Neuronal stem cell (in vitro differentiated cells): ENCODE measurements around the gene OR51S1.
"Not testable (repeated sequence)": the region's sequence is repeated elsewhere in the genome, so short reads cannot be mapped to it uniquely, and the experiment has no call there.

Source experiments
- DNase-seq: peaks from one replicate; pipeline ENCODE4 v3.0.0-alpha.2; 2013; ENCODE audit warnings: low spot score
- H2AFZ ChIP-seq: one replicate; pipeline ENCODE4 v1.6.1; 2013; ENCODE audit warnings: mild to moderate bottlenecking, low read length, inconsistent platforms
- H2AK5ac ChIP-seq: 2 replicates; pipeline ENCODE4 v1.6.1; 2013; ENCODE audit warnings: low read depth, mild to moderate bottlenecking, inconsistent platforms, low read length, moderate library complexity, mixed read lengths
- H2BK120ac ChIP-seq: 2 replicates; pipeline ENCODE4 v1.6.1; 2013; ENCODE audit warnings: low read depth, mild to moderate bottlenecking, inconsistent platforms, low read length, moderate library complexity, mixed read lengths
- H2BK12ac ChIP-seq: one replicate; pipeline ENCODE4 v1.6.1; 2013; ENCODE audit warnings: low read length, inconsistent platforms
- H2BK15ac ChIP-seq: 2 replicates; pipeline ENCODE4 v1.6.1; 2013; ENCODE audit warnings: mild to moderate bottlenecking, low read length, inconsistent platforms, mixed read lengths
- H2BK5ac ChIP-seq: one replicate; pipeline ENCODE4 v1.6.1; 2013; ENCODE audit warnings: inconsistent platforms, mild to moderate bottlenecking, low read length, moderate library complexity
- H3K14ac ChIP-seq: one replicate; pipeline ENCODE4 v1.6.1; 2013; ENCODE audit warnings: low read length, inconsistent platforms
- H3K18ac ChIP-seq: 2 replicates; pipeline ENCODE4 v1.6.1; 2013; ENCODE audit warnings: low read length, inconsistent platforms
- H3K23ac ChIP-seq: 2 replicates; pipeline ENCODE4 v1.6.1; 2013; ENCODE audit warnings: low read depth, mild to moderate bottlenecking, mixed read lengths, low read length, inconsistent platforms; ENCODE audit not compliant: poor library complexity
- H3K27ac ChIP-seq: replicated peaks from 3 replicates; pipeline ENCODE4 v1.5.1; 2013; ENCODE audit warnings: low read length, inconsistent platforms
- H3K27me3 ChIP-seq, 3 experiments: 2 replicates each; pipeline ENCODE4 v1.6.1; 2013; ENCODE audit warnings: low read length in 3 of 3, mild to moderate bottlenecking in 2 of 3, inconsistent platforms in 1 of 3, low read depth in 1 of 3, mixed read lengths in 1 of 3, moderate library complexity in 1 of 3; ENCODE audit not compliant: control insufficient read depth in 3 of 3, insufficient read depth in 3 of 3
- H3K36me3 ChIP-seq, 2 donors: replicated peaks in 1 of 2; 2 replicates each; pipeline ENCODE4 v1.6.1; 2013; ENCODE audit warnings: low read length in 2 of 2; ENCODE audit not compliant: control insufficient read depth in 2 of 2, insufficient read depth in 2 of 2
- H3K4ac ChIP-seq: 2 replicates; pipeline ENCODE4 v1.6.1; 2013; ENCODE audit warnings: inconsistent platforms, mild to moderate bottlenecking, low read length, moderate library complexity
- H3K4me1 ChIP-seq, 2 donors: 1 replicate in 1 of 2; 2 replicates in 1 of 2; pipeline ENCODE4 v1.6.1; 2013; ENCODE audit warnings: low read length in 2 of 2, low read depth in 1 of 2; ENCODE audit not compliant: control insufficient read depth in 2 of 2, insufficient read depth in 1 of 2
- H3K4me2 ChIP-seq: one replicate; pipeline ENCODE4 v1.6.1; 2013; ENCODE audit warnings: mild to moderate bottlenecking, low read length, inconsistent platforms; ENCODE audit not compliant: insufficient read depth, poor library complexity, severe bottlenecking
- H3K4me3 ChIP-seq, 2 donors: 2 replicates each; pipeline ENCODE4 v1.5.1; 2013; ENCODE audit warnings: low read length in 2 of 2, mild to moderate bottlenecking in 2 of 2, inconsistent platforms in 1 of 2, moderate library complexity in 1 of 2
- H3K79me1 ChIP-seq: one replicate; pipeline ENCODE4 v1.6.1; 2013; ENCODE audit warnings: low read depth, mild to moderate bottlenecking, inconsistent platforms, low read length, moderate library complexity
- H3K9ac ChIP-seq: one replicate; pipeline ENCODE4 v1.6.1; 2013; ENCODE audit warnings: mild to moderate bottlenecking, low read depth, low read length, inconsistent platforms; ENCODE audit not compliant: poor library complexity
- H3K9me3 ChIP-seq, 2 donors: replicated peaks in 1 of 2; 2 replicates each; pipeline versions ENCODE3 to v1.6.1; 2013; ENCODE audit warnings: low read length in 2 of 2, mild to moderate bottlenecking in 2 of 2, inconsistent platforms in 1 of 2, low read depth in 1 of 2, mixed read lengths in 1 of 2, moderate library complexity in 1 of 2; ENCODE audit not compliant: control insufficient read depth in 2 of 2, insufficient read depth in 1 of 2
- H4K8ac ChIP-seq: one replicate; pipeline ENCODE4 v1.6.1; 2013; ENCODE audit warnings: low read depth, mild to moderate bottlenecking, inconsistent platforms, low read length, moderate library complexity
- H4K91ac ChIP-seq: one replicate; pipeline ENCODE4 v1.6.1; 2013; ENCODE audit warnings: low read length, low read depth, mild to moderate bottlenecking, inconsistent platforms; ENCODE audit not compliant: poor library complexity
- WGBS, 2 donors: extraction: QIAGEN DNeasy Blood & Tissue Kit; methylation state at CpG; one replicate each; pipeline ENCODE4 v1.1.7; 2013; ENCODE audit warnings: missing lambda C conversion rate in 2 of 2, mixed read lengths in 1 of 2; ENCODE audit not compliant: insufficient read length in 2 of 2, insufficient replicate concordance in 1 of 2; ENCODE audit errors: extremely low coverage in 2 of 2; 5-methylcytosine and 5-hydroxymethylcytosine counted together

OR51S1 gene

DNA sequence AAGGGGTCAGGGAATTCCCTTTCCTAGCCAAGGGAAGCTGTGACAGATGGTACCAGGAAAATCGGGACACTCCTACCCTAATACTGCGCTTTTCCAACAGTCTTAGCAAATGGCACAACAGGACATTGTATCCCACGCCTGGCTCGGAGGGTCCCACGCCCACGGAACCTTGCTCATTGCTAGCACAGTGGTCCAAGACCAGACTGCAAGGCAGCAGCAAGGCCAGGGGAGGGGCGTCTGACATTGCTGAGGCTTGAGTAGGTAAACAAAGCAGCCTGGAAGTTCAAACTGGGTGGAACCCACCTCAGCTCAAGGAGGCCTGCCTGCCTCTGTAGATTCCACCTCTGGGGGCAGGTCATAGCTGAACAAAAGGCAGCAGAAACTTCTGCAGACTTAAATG lies 5.3 kb upstream of the OR51S1 start:
- H3K9ac ChIP-seq, H3K36me3 ChIP-seq, H3K9me3 ChIP-seq, H2BK120ac ChIP-seq, H3K79me1 ChIP-seq, H3K18ac ChIP-seq, H3K4ac ChIP-seq, H3K23ac ChIP-seq, H2BK5ac ChIP-seq, H2AFZ ChIP-seq, H3K27me3 ChIP-seq, H3K27ac ChIP-seq, H4K91ac ChIP-seq, H3K14ac ChIP-seq, H3K4me1 ChIP-seq, H4K8ac ChIP-seq, H2BK15ac ChIP-seq, DNase-seq, H2AK5ac ChIP-seq, H3K4me3 ChIP-seq, H3K4me2 ChIP-seq, H2BK12ac ChIP-seq: not testable (repeated sequence)
- WGBS, 2 donors = no CpG with 5 or more reads among the region's 7 CpGs

DNA sequence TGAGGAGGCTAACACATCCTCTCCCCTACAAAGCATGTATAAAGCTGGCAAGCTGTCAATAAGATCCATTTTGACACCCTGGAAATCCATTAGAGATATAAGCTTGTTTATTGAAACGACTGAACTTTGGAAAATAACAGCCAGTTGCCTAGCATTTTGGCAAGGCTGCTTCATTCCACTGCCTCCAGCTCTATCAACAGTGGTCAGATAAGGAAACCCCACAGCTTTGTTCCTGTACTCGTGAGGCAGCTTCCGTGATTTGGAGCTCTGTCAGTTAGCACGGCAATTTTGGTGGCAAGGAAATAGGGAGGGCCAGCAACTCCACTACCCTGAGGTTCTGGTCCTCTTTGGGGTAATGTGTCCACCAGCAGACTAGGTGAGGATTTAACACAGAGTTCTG lies 2.0 kb upstream of the OR51S1 start:
- no peak overlapping the region for H3K4me2 ChIP-seq
- H2BK5ac ChIP-seq = no peak overlapping the region
- no peaks in the 10 kb centered on the region for H3K36me3 ChIP-seq
- H4K91ac ChIP-seq = no peak overlapping the region
- no peak overlapping the region for H3K27ac ChIP-seq
- no peak overlapping the region for H3K9ac ChIP-seq
- H2BK12ac ChIP-seq = no peak overlapping the region
- no peak overlapping the region for H2AFZ ChIP-seq
- H3K18ac ChIP-seq = no peak overlapping the region
- no peak overlapping the region for H3K23ac ChIP-seq
- H3K27me3 ChIP-seq = no peaks in the 10 kb centered on the region
- no peak for DNase-seq
- no peaks in the 10 kb centered on the region for H3K79me1 ChIP-seq
- no peak overlapping the region for H2BK15ac ChIP-seq
- H3K14ac ChIP-seq = no peak overlapping the region
- WGBS, 2 donors = no CpG with 5 or more reads among the region's 4 CpGs
- H3K4me1 ChIP-seq = no peaks in the 10 kb centered on the region
- H3K9me3 ChIP-seq = no peaks in the 10 kb centered on the region
- no peak overlapping the region for H2AK5ac ChIP-seq
- no peak overlapping the region for H4K8ac ChIP-seq
- H2BK120ac ChIP-seq = no peak overlapping the region
- H3K4me3 ChIP-seq = no peak overlapping the region
- H3K4ac ChIP-seq = no peak overlapping the region

DNA sequence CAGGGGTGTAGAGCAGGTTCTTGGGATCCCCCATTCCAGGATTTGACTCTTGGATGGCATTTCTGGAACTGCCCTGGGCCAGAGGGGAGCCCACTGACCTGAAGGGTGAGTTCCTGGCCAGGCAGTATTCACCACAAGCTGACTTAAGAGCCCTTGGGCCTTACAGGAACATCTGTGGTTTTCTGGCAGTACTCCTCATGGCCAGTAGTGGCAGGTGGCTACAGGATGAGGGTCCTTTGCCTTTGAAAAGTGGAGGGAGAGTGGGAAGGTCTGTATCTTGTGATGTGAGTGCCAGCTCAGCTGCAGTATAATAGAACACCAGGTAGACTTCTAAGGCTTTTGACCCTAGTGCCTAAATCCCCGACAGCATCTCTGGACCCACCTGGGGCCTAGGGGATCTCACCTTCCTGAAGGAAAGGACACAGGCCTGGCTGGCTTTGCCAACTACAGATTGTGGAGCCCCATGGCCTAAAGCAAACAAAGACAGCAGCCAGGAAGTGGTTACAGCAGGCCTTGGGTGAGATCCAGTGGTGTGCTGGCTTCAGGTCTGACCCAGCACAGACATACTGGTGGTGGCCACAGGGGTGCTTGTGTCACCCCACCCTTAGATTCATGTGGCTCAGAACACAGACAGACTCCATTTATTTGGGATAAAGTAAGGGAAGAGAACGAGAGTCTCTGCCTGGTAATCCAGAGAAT lies 9.0 kb downstream of the OR51S1 start:
- Histone ChIP-seq H4K8ac (no peak overlapping the region), H3K79me1 (no peaks in the 10 kb centered on the region), H3K9me3 (peaks cover 0 to 4% of the 10 kb centered on the region in 2 donors), H3K9ac (no peak overlapping the region), H3K14ac (no peak overlapping the region), H3K27me3 (no peaks in the 10 kb centered on the region), H3K4me3 (no peak overlapping the region), H2BK12ac (no peak overlapping the region), H3K23ac (no peak overlapping the region), H2BK5ac (no peak overlapping the region), H2AK5ac (no peak overlapping the region), H3K36me3 (no peaks in the 10 kb centered on the region), H2AFZ (no peak overlapping the region), H2BK15ac (no peak overlapping the region), H4K91ac (no peak overlapping the region), H3K4ac (no peak overlapping the region), H3K18ac (no peak overlapping the region), H3K4me1 (no peaks in the 10 kb centered on the region), H3K4me2 (no peak overlapping the region), H2BK120ac (no peak overlapping the region), H3K27ac (no peak overlapping the region)
- DNase-seq = no peak
- no CpG with 5 or more reads among the region's 2 CpGs for WGBS, 2 donors

DNA sequence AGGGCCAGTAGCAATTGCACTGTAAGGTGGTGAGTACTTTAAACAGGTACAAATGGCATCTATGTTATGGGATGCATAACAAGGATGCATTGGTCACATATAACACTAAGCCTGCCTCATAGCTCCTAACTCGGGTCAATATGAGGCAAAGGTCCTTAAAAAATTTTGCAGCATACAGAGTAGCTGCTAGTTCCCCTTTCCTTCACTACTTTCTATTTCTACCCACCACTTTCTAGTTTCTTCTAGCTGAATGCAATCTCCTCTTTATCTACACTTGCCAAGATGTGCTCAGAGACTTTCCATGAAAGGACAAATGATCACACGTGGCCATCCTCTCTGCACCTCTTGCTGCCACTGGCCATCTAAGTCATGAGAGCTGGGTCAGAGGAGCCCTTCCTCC lies 18.1 kb downstream of the OR51S1 start:
- Histone ChIP-seq H3K79me1 (no peaks in the 10 kb centered on the region), H3K9ac (no peak overlapping the region), H3K4me2 (no peak overlapping the region), H3K36me3 (no peaks in the 10 kb centered on the region), H3K4ac (no peak overlapping the region), H4K91ac (no peak overlapping the region), H3K9me3 (peaks cover 0 to 1% of the 10 kb centered on the region in 2 donors), H3K27ac (no peak overlapping the region), H3K4me1 (no peaks in the 10 kb centered on the region), H2BK15ac (no peak overlapping the region), H3K18ac (no peak overlapping the region), H2AK5ac (no peak overlapping the region), H3K14ac (no peak overlapping the region), H4K8ac (no peak overlapping the region), H2BK5ac (no peak overlapping the region), H2AFZ (no peak overlapping the region), H3K4me3 (no peak overlapping the region), H2BK12ac (no peak overlapping the region), H3K23ac (no peak overlapping the region), H3K27me3 (no peaks in the 10 kb centered on the region), H2BK120ac (no peak overlapping the region)
- DNase-seq = no peak
- no CpG with 5 or more reads among the region's 2 CpGs for WGBS, 2 donors
